NCI-H1417 (cell line): Measurements from ENCODE around the gene CCDC187.
"Not testable (repeated sequence)": the region's sequence is repeated elsewhere in the genome, so short reads cannot be mapped to it uniquely, and the experiment has no call there.

Experiments used
- DNase-seq, 3 experiments: peaks; one replicate each; lab custom pipeline; 2025; lab: John Stamatoyannopoulos, UW

The CCDC187 gene

GRCh38 chr9:136266641-136267040, 37.3 kb downstream of the CCDC187 start:
- not testable (repeated sequence) for DNase-seq

- no peak for DNase-seq
Observed at GRCh38 chr9:136265561-136266355, 38.1 kb downstream of the CCDC187 start.

- no peak for DNase-seq
Observed at GRCh38 chr9:136264441-136265405, 39.2 kb downstream of the CCDC187 start.

- no peak for DNase-seq
Observed at GRCh38 chr9:136264031-136264430, 39.9 kb downstream of the CCDC187 start.

- DNase-seq, result no peak
Observed at GRCh38 chr9:136262671-136263178, 41.2 kb downstream of the CCDC187 start.

- DNase-seq, result no peak
Observed at GRCh38 chr9:136261686-136262430, 42.0 kb downstream of the CCDC187 start.

- no peak for DNase-seq
Observed at GRCh38 chr9:136260936-136261472, 42.9 kb downstream of the CCDC187 start.

GRCh38 chr9:136260521-136260920, 43.4 kb downstream of the CCDC187 start:
- no peak for DNase-seq

- no peak for DNase-seq
Observed at GRCh38 chr9:136259836-136260235, 44.1 kb downstream of the CCDC187 start.

GRCh38 chr9:136259517-136259813, 44.4 kb downstream of the CCDC187 start:
- no peak for DNase-seq

- DNase-seq, result no peak
Observed at GRCh38 chr9:136258786-136259516, 44.9 kb downstream of the CCDC187 start.

GRCh38 chr9:136258299-136258625, 45.6 kb downstream of the CCDC187 start:
- DNase-seq, result no peak

- DNase-seq, result no peak
Observed at GRCh38 chr9:136257381-136258298, 46.3 kb downstream of the CCDC187 start.

- DNase-seq, result no peak
Observed at GRCh38 chr9:136255896-136256890, 47.7 kb downstream of the CCDC187 start.

GRCh38 chr9:136255166-136255538, 48.7 kb downstream of the CCDC187 start:
- DNase-seq, result no peak

GRCh38 chr9:136254381-136255165, 49.3 kb downstream of the CCDC187 start:
- no peak for DNase-seq

GRCh38 chr9:136253246-136254130, 50.4 kb downstream of the CCDC187 start:
- no peak for DNase-seq
